Measurements from ENCODE around the gene VPS4B. TPM values are rescaled to one million over a fixed set of nuclear protein-coding genes. Genes with fewer than 3 reads are reported as not detected.
A peak's percentile ranks its signal among the peaks of the same experiment; 100 is the strongest.
"Not testable (repeated sequence)": the region's sequence is repeated elsewhere in the genome, so short reads cannot be mapped to it uniquely, and the experiment has no call there.

The VPS4B gene
- total and polyA plus RNA-seq, 2 donors = 27.1 to 67.8 TPM

DNA sequence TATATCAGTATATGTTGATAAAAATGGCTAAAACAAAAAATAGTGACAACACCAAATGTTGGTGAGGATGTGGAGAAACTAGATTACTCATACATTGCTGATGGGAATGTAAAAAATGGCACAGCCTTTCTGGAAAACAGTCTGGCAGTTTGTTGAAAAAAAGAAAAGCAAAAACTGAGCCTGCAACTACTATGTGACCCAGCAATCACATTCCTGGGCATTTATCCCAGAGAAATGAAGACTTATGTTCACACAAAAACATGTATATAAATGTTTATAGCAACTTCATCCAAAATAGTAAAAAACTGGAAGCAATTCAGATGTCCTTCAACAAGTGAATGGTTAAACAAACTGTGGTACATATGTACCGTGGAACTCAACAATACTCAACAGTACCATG is 47.7 kb downstream of the VPS4B start:
- Histone ChIP-seq H3K4me3 (ENCODE audit: low read depth, low read length) (no peak overlapping the region), H3K27ac (ENCODE audit: low read depth) (no peak overlapping the region), H3K36me3 (ENCODE audit: insufficient read depth) (no peaks in the 10 kb centered on the region), H3K4me1 (ENCODE audit: insufficient read depth) (no peaks in the 10 kb centered on the region)
- no peak for DNase-seq (ENCODE audit: extremely low spot score)
- 28% methylated on average over 1 of the region's 1 CpG for WGBS

DNA sequence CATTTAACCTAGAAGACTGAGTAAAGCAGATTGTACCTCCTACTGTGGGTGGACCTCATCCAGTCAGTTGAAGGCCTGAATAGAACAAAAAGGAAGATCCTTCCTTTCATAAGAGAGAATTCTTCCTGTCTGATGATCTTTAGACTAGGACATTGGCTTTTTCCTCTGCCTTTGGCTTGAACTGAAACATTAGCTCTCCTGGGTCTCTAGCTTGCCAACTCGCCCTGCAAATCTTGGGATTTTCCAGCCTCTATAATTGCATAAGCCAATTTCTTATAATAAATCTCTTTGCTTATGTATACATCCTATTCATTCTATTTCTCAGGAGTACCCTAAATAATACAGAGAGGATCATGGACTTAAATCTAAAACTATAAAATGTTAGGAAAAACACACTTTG is 49.1 kb downstream of the VPS4B start:
- H3K4me1 ChIP-seq (ENCODE audit: insufficient read depth) = no peaks in the 10 kb centered on the region
- H3K27ac ChIP-seq (ENCODE audit: low read depth) = no peak overlapping the region
- DNase-seq (ENCODE audit: extremely low spot score) = no peak
- no peaks in the 10 kb centered on the region for H3K36me3 ChIP-seq (ENCODE audit: insufficient read depth)
- WGBS = 70% methylated on average over 1 of the region's 1 CpG
- H3K4me3 ChIP-seq (ENCODE audit: low read depth, low read length) = no peak overlapping the region

DNA sequence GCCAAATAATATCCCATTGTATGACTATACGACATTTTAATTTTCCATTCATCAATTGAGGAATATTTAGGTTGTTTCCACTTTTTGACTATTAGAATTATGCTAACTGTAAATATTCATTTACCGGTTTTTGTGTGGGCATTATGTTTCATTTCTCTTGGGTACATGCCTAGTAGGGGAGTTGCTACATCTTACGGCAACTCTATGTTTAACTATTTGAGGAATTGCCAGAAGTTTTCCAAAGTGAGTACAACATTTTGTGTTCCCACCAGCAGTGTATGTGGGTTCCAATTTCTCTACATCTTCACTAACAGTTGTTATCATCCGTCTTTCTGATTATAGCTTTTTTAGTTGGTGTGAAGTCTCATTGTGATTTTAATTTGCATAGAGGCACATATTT is 53.7 kb downstream of the VPS4B start:
- WGBS = 65% methylated on average over 4 of the region's 4 CpGs
- Histone ChIP-seq H3K27ac (ENCODE audit: low read depth) (no peak overlapping the region), H3K4me1 (ENCODE audit: insufficient read depth) (no peaks in the 10 kb centered on the region), H3K4me3 (ENCODE audit: low read depth, low read length) (no peak overlapping the region), H3K36me3 (ENCODE audit: insufficient read depth) (no peaks in the 10 kb centered on the region)
- no peak for DNase-seq (ENCODE audit: extremely low spot score)

DNA sequence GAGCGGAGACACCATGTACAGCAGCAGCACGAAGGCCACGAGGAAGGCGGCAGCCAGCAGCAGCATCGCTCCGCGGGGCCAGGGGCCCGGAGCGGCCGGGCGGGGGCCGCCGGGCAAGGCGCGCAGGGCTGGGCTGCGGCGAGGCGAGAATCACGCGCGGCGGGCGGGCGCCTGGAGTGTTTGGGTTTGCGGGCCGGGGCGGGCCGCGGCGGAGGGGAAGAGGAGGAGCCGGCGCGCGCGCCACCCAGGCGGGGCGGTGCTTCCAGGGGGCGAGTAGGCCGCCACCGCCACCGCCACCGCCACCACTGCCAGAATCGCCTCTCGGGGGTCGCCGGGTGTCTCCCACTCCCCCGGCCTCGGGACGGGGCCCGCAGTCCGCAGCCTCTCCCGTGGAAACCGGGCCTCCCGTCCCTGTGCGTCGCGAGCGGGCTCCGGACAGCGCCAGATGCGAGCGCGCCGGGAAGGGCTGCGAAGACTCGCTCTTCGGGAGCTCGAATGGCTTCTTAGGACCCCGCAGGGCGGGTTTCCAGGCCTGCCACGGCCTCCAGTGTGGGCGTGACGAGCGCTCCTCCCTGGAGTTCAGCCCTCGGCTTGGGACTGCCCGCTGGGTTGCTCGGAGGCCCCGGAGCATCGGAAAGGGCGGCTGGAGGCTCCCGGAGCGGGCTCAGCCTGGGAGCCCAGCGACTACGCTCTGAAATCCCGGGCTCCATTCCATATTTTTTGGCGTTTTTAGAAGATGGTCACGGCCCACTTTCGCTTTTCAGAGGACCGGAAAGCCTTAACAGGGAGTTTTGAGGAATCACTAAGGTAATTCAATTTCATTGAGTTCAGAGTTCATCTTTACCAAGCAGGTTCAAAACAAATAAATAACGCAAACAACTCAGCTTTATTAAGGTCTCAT is 55.0 kb downstream of the VPS4B start, which contains the start of gene KDSR:
TSS of gene KDSR (minus strand) at position 154 of the 901 bp plus-strand sequence. CDS start at position 66, 88 bp downstream.
- Histone ChIP-seq H3K36me3 (ENCODE audit: insufficient read depth) (peaks cover 3% of the 10 kb centered on the region), H3K27ac (ENCODE audit: low read depth) (peak within 1 kb of the TSS; percentile 99), H3K4me3 (ENCODE audit: low read depth, low read length) (peak within 1 kb of the TSS; percentile 95), H3K4me1 (ENCODE audit: insufficient read depth) (no peaks in the 10 kb centered on the region)
- peak; percentile 96 for DNase-seq (ENCODE audit: extremely low spot score)
- WGBS = under 1% methylated on average over 89 of the region's 90 CpGs

DNA sequence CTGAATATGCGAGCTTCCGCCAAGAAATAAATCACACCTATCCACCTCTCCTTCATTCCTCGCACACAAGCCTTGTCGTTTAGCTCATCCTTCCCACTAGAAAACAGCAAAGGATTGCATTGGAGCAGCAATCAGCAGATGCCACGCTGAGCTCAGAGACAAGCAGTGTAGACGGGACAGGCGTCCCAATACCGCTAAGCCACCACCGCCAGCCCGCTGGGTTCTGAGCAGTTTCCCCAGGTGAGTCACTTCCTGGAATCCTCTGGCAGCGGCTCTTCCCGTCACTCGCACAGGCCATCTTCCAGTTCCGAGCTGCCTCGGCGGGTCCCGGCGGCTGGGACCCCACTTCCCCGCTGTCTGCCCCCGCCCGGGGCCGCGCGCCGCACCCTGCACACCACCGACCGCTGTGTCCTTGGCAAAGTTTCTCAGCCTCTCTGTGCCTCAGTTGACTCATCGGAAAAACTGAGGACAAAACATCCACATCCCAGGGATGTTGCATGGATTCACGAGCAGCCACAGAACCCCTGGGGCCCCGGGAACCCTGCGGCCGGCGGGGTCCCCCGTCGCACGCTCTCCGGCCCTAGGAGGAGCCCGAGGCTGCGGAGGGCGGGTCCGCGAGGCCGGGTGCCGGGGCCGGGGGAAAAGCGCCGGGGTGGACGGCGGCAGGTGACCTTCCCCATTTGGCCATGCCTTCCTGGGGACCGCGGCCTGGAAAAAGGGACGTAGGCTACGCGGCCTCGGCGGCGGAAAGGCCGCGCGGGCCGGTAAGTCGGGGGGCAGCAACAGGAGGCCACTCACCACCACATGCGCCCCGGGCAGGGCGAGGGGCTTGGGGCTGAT is 55.8 kb downstream of the VPS4B start:
- under 1% methylated on average over 65 of the region's 65 CpGs for WGBS
- peaks cover 3% of the 10 kb centered on the region for H3K36me3 ChIP-seq (ENCODE audit: insufficient read depth)
- H3K27ac ChIP-seq (ENCODE audit: low read depth) = peak overlapping the region; percentile 92
- DNase-seq (ENCODE audit: extremely low spot score) = no peak
- no peaks in the 10 kb centered on the region for H3K4me1 ChIP-seq (ENCODE audit: insufficient read depth)
- H3K4me3 ChIP-seq (ENCODE audit: low read depth, low read length) = peak overlapping the region; percentile 95

DNA sequence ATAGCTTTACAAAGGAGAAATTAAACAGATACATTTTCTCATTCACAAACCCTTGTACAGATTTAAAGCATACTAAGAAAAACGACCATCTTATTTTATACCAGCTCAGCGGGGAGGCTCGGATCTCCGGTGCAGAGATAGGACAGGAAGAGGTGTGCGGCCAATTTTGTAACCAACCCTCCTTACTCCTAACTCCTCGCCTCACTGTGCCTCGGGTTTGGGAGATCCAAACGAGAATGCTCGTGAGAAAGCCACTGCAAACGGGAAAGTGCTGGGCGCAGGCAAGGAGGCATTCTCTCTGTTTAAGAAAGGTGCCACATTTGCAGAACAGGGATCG is 56.4 kb downstream of the VPS4B start:
- WGBS = 2% methylated on average over 12 of the region's 12 CpGs
- H3K4me3 ChIP-seq (ENCODE audit: low read depth, low read length) = peak overlapping the region; percentile 95
- peaks cover 3% of the 10 kb centered on the region for H3K36me3 ChIP-seq (ENCODE audit: insufficient read depth)
- no peak overlapping the region for H3K27ac ChIP-seq (ENCODE audit: low read depth)
- H3K4me1 ChIP-seq (ENCODE audit: insufficient read depth) = no peaks in the 10 kb centered on the region
- no peak for DNase-seq (ENCODE audit: extremely low spot score)

DNA sequence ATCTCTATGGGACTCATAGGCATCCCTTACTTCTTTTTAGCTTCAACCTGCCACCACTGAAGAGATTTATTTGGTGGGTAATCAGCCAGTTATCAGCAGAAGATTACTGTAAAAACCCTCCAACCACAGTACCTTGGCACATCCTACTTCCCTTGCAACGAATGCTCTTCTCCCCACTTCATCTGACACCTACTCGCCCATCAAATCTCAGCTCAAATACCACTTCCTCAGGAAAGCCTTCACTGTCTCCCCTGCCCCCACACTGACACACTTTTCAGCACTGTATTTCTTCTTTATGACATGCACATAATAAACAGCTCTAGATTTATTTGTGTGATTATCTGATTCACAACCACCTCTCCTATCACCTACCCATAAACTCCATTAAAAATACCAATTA is 58.3 kb downstream of the VPS4B start:
- Histone ChIP-seq H3K36me3 (ENCODE audit: insufficient read depth) (peaks cover 3% of the 10 kb centered on the region), H3K4me3 (ENCODE audit: low read depth, low read length) (no peak overlapping the region), H3K4me1 (ENCODE audit: insufficient read depth) (no peaks in the 10 kb centered on the region), H3K27ac (ENCODE audit: low read depth) (no peak overlapping the region)
- WGBS = 69% methylated on average over 2 of the region's 2 CpGs
- no peak for DNase-seq (ENCODE audit: extremely low spot score)

DNA sequence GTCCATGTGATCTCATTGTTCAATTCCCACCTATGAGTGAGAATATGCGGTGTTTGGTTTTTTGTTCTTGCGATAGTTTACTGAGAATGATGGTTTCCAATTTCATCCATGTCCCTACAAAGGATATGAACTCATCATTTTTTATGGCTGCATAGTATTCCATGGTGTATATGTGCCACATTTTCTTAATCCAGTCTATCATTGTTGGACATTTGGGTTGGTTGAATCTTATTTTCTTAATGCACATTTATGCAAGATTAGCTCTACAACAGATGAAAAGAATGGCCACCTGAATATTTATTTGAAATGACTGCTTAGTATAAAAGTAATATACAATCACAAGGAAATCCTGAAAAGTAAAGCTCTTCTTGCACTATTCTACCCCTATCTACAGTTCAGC is 58.9 kb downstream of the VPS4B start:
- WGBS = no CpG with 5 or more reads among the region's 2 CpGs
- not testable (repeated sequence) for H3K4me3 ChIP-seq (ENCODE audit: low read depth, low read length); H3K36me3 ChIP-seq (ENCODE audit: insufficient read depth); DNase-seq (ENCODE audit: extremely low spot score); H3K27ac ChIP-seq (ENCODE audit: low read depth); H3K4me1 ChIP-seq (ENCODE audit: insufficient read depth)

DNA sequence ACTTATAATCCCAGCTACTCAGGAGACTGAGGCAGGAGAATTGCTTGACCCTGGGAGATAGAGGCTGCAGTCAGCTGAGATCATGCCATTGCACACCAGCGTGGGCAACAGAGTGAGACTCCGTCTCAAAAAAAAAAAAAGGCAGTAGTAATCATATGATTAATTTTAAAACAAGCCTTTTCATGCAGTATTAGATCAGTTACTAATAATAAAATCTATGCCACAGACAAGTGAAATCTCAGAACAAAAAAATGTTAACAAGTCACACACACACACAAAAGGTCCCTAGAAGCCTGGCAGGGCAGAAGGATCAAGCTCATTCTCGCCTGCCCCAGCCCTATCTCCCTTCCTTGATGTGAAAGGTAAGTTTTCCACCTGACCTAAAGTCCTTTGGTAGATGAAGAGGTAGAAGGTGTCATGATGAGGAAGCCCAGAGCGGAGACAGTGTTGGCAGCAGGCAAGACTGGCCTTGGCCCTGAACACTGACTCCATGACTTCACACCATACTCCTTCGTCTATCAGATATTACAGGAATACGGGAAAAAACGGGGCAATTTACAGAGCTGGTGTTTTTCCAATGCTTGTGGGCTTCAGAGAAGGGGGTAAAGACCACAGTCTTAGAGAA is 65.9 kb downstream of the VPS4B start:
- no peaks in the 10 kb centered on the region for H3K4me1 ChIP-seq (ENCODE audit: insufficient read depth)
- DNase-seq (ENCODE audit: extremely low spot score) = no peak
- no peak overlapping the region for H3K4me3 ChIP-seq (ENCODE audit: low read depth, low read length)
- 90% methylated on average over 7 of the region's 7 CpGs for WGBS
- peaks cover 2% of the 10 kb centered on the region for H3K36me3 ChIP-seq (ENCODE audit: insufficient read depth)
- no peak overlapping the region for H3K27ac ChIP-seq (ENCODE audit: low read depth)

DNA sequence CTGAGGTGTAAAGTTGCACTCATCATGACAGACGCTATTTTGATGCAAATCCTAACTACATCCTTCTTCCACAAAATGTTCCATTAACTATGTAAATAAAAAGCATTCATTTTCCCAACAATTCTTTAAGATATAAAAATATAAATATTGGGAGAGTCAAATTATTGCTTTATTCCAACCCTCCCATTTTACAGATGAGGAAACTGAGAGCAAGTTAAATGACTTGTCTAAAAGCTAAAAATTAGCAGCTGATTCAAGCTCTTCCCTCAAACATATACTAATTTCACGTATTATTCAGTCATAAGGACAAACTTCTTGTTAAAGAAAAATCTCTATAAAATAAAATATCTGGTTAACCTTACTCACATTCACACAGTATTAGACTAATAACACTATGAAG is 72.0 kb downstream of the VPS4B start:
- Histone ChIP-seq H3K36me3 (ENCODE audit: insufficient read depth) (peaks cover 2% of the 10 kb centered on the region), H3K27ac (ENCODE audit: low read depth) (no peak overlapping the region), H3K4me1 (ENCODE audit: insufficient read depth) (no peaks in the 10 kb centered on the region), H3K4me3 (ENCODE audit: low read depth, low read length) (no peak overlapping the region)
- no peak for DNase-seq (ENCODE audit: extremely low spot score)
- 50% methylated on average over 2 of the region's 2 CpGs for WGBS

DNA sequence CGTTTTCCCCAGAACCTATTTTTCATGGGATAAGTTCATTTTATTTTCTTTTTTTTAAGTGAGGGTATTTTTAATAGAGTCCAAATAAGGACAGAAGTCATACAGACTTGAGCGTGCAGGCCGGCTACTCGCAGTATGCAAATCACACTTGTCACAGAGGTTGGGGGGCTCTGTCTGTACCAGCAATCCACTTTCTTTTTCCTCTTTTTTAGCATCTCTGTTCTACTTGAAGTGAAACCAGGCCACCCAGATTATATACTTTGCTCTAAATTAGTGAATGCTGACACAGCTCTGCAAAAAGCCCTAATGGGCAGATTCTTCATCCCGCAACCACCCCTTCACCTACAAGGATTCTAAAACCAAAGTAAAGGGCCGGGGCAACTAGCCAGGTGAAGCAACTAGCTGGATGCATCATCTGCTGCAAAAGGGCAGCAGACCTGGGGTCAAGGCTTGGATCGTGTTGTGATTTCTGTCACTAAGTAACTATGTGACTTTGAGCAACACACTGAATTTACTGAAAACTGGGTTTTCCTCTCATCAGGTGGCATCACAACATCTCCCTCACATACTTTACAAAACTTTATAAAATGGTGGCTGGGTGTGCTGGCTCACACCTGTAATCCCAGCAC is 73.7 kb downstream of the VPS4B start:
- H3K27ac ChIP-seq (ENCODE audit: low read depth) = no peak overlapping the region
- H3K4me3 ChIP-seq (ENCODE audit: low read depth, low read length) = no peak overlapping the region
- H3K36me3 ChIP-seq (ENCODE audit: insufficient read depth) = peaks cover 3% of the 10 kb centered on the region
- no peak for DNase-seq (ENCODE audit: extremely low spot score)
- no peaks in the 10 kb centered on the region for H3K4me1 ChIP-seq (ENCODE audit: insufficient read depth)
- WGBS = 96% methylated on average over 7 of the region's 7 CpGs

DNA sequence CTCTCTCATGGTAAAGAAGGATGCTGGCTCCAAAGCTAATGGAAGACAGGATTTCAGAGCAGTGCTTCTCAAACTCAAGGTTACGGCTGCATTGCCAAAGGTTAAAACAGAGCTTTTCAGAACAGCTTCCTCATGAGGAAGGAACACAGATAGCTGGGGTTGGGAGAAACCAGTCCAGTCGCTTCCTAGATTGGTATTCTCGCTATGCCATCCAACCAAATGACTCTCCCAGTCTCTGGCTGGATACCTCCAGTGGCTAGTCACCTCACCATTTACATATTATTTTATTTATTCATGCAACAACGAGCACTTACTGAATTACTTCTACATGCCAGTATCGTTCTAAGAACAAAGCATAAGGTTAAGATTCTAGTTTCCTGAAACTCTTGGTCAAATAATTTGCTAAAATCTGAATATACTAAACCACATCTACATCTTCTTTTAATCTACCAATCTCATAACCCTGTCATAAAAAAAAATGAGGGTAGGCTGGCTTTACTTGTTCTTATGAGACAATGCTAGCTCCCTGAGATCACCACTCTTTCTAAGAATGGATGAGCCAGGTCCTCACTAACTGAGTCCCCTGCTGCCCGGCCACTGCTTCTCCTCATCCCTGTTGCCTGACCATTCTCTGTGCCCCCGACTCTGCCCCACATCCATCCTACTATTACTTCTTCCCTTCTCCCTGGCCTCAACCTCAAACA is 75.6 kb downstream of the VPS4B start:
- Histone ChIP-seq H3K36me3 (ENCODE audit: insufficient read depth) (peaks cover 3% of the 10 kb centered on the region), H3K4me3 (ENCODE audit: low read depth, low read length) (no peak overlapping the region), H3K27ac (ENCODE audit: low read depth) (no peak overlapping the region), H3K4me1 (ENCODE audit: insufficient read depth) (no peaks in the 10 kb centered on the region)
- DNase-seq (ENCODE audit: extremely low spot score) = no peak
- WGBS = 77% methylated on average over 7 of the region's 7 CpGs

DNA sequence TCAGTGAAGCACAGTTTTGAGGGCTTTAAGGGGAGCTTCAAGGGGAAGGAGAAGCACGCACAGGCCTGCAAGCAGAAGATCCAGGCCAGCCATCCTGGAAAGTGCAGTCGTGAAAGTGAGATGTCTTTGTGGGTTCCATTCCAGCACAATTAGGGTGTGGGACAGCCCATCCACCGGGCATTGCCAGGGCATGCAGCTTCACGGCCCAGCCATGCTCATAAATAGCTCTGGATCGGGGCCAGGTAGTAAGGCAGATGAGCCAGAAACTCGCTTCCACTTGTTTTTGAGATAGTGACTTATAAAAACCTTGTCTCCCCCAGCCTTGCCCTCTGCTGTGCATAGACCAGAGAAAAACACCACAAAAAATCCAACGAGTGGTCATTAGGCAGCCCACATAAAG is 76.2 kb downstream of the VPS4B start:
- WGBS = 27% methylated on average over 7 of the region's 7 CpGs
- Histone ChIP-seq H3K4me1 (ENCODE audit: insufficient read depth) (no peaks in the 10 kb centered on the region), H3K27ac (ENCODE audit: low read depth) (no peak overlapping the region), H3K4me3 (ENCODE audit: low read depth, low read length) (no peak overlapping the region), H3K36me3 (ENCODE audit: insufficient read depth) (peaks cover 3% of the 10 kb centered on the region)
- no peak for DNase-seq (ENCODE audit: extremely low spot score)
